Stimulated activated CD8-positive, alpha-beta memory T cell treated with anti-CD3 and anti-CD28 coated beads, Interleukin-15, amount 100 ng/mL, for 24 hours (primary cell): Measurements from ENCODE around the gene DESI1.
"Not testable (repeated sequence)": the region's sequence is repeated elsewhere in the genome, so short reads cannot be mapped to it uniquely, and the experiment has no call there.

Experiments
- DNase-seq: peaks from one replicate; pipeline ENCODE4 v3.0.0-alpha.2; 2020; ENCODE audit warnings: low read depth

DESI1 gene

DNA sequence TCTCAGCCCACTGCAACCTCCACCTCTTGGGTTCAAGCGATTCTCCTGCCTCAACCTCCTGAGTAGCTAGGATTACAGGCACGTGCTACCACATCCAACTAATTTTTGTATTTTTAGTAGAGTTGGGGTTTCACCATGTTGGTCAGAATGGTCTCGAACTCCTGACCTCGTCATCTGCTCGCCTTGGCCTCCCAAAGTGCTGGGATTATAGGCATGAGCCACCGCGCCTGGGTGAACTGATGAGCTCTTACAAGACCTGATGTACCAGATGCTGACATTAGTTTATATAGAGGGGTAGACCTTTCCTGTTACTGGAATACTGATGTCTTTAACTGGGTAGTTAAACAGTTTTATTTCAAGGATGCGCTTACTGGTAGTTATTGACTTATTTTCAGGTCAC, 13.8 kb upstream of the DESI1 start:
- DNase-seq: not testable (repeated sequence)

DNA sequence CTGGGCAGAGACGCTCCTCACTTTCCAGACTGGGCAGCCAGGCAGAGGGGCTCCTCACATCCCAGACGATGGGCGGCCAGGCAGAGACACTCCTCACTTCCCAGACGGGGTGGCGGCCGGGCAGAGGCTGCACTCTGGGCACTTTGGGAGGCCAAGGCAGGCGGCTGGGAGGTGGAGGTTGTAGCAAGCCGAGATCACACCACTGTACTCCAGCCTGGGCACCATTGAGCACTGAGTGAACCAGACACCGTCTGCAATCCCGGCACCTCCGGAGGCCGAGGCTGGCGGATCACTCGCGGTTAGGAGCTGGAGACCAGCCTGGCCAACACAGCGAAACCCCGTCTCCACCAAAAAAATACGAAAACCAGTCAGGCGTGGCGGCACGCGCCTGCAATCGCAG, 10.8 kb upstream of the DESI1 start:
- not testable (repeated sequence) for DNase-seq

GRCh38 chr22:41631115-41631514, 10.3 kb upstream of the DESI1 start:
- DNase-seq: not testable (repeated sequence)

DNA sequence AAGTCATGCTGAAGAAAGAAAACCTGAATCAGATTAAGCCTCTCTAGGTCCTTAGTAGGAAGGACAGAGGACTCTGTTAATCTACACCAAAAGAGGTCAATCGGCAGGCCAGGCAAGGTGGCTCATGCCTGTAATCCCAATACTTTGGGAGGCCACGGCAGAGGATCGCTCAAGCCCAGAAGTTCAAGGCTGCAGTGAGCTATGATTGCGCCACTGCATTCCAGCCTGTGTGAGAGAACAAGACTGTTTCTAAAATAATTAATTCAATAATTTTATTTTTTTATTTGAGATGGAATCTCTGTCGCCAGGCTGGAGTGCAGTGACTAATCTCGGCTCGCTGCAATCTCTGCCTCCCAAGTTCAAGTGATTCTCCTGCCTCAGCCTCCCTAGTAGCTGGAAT, 4.7 kb upstream of the DESI1 start:
- no peak for DNase-seq

GRCh38 chr22:41621911-41622179, 1.0 kb upstream of the DESI1 start:
- DNase-seq: no peak

- DNase-seq: peak; percentile 99
Observed at GRCh38 chr22:41621099-41621910, 462 bp upstream of the DESI1 start, which contains the start of gene XRCC6. Gene XRCC6 (plus strand): TSS chr22:41621295. CDS start chr22:41622005, 710 bp downstream.

DNA sequence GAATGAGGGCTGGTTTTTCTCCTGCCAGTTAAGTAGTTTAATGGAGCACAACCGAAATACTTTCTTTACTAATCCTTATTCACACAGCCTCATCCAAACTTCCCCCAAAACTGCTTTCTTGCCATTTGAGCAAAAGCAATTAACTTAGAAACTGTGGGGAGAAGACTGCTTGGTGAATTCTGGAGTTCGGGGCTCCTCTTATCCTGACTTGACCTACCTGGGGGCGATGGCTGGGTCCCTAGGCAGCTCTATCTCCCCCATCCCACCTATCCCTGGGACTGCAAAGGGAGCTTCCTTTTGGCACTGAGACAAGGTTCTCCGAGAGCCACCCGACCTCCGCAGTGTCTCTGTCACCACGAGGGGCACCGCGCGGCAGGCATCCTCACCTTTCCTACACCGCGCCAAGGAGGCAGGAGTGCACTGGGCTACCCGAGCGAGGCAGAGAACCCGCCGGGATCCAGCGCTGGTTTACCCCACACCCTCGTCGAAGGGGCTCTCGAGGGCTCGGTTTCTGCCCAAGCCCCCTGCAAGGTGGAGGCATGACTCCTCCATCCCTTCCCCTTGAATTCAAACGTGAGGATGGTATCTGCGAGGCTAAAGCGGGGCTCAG, 759 bp downstream of the DESI1 start:
- DNase-seq: no peak

DNA sequence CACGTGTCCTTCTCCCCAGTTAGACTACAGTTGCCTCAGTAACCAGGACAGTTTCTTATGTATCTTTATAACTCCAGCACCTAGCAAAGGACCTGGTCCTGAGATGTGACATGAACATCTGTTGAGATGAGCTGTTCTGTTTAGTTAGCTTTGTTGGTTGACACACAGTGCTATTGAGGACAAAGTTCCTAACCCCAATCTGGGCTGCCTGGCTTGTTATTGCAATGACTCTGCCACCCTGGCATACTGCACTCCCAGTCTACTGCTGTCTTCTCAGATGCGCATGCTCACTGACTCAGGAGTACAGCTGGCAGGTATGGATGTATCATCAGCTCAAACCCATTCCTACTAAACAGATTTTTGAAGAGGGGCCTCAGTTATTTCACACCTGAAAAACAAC, 7.4 kb downstream of the DESI1 start:
- no peak for DNase-seq

DNA sequence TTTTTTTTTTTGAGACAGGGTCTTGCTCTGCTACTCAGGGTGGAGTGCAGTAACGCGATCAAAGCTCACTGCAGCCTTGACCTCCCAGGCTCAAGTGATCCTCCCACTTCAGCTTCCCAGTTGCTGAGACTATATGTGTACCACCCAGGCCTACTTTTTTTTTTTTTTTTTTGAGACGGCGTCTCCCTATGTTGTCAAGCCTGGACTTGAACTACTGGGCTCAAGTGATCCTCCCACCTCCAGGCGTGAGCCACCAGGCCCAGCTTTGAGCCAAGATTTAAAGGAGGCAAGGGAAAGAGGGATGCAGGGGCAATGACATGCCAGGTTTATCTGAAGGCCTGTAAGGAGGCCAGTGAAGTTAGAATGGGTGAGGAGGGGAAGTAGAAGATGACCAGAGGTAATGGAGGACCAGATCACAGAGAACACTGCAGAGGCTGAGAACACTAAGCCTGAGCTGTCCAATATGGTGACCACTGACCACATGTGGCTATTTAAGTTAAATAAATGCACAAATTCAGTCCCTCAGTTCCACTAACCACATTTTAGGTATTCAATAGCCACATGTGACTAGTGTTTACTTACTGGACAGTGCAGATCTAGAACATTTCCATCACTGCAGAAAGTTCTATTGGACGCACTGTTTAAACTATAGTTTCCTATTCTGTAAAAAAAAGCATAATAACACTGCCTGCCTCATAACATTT, 8.1 kb downstream of the DESI1 start:
- DNase-seq: no peak

GRCh38 chr22:41608386-41608785, 12.5 kb downstream of the DESI1 start:
- no peak for DNase-seq

- DNase-seq: no peak
Observed at GRCh38 chr22:41603873-41604332, 16.9 kb downstream of the DESI1 start.

- DNase-seq: no peak
Observed at GRCh38 chr22:41600976-41601375, 19.9 kb downstream of the DESI1 start.

GRCh38 chr22:41598891-41599635, 21.8 kb downstream of the DESI1 start:
- no peak for DNase-seq

DNA sequence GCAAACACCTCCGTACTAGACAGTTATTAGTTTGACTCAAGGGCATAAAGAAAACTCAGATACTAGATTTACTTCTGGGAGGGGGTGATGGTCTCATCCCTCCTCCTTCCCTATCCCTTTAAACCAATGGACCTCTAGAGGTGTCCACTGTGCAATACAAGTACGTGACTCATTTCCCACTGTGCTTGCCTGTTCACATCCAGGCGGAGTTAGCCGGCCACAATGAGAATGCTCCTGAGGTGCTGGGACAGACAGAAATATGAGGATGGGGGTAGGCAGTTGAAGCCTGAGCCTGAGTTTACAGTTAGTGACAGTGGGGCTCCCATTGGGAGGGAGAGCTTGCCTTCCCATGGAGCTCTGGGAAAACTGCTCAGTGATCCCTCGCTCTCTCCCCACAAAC, 22.8 kb downstream of the DESI1 start:
- no peak for DNase-seq

GRCh38 chr22:41597635-41597953, 23.2 kb downstream of the DESI1 start:
- no peak for DNase-seq

DNA sequence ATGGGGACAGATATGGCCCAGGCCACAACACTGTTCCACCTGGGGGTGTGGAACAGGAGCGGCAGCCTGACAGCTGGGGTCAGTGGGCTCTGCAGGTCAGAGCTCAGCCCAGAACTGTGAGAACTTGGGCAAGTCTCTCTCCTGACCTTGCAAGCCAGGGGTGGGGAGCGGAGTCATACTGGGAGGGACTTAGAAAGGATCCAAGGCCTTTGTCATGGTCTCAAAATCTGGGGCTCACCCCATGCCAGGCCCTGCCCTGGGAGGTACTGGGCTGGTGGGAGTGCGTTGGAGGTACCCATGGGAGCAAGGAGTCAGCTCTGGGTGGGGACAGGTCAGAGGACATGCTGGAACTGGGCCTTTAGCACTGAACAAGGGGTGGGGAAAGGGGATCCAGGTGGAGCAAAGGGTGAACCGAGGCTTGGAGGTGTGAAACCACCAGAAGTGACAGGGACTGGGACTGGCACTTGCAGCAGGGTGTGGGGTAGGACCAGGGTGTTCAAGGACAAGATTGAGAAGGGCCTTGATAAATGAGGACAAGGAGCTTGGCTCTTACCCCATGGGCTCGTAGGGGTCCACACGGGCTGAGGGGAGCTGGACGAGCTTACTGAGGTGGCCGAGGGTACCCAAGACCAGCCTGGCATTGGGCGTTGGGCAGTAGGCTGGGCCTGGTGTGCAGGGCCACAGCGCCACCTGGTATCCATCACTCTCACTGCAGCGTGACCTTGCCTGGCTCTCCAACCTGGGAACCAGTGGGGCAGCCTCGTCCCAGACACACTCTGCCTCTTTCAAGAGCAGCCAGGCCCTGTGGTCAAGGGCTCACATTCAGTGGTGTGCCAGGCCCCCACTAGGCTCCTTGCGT, 23.8 kb downstream of the DESI1 start:
- DNase-seq: no peak

DNA sequence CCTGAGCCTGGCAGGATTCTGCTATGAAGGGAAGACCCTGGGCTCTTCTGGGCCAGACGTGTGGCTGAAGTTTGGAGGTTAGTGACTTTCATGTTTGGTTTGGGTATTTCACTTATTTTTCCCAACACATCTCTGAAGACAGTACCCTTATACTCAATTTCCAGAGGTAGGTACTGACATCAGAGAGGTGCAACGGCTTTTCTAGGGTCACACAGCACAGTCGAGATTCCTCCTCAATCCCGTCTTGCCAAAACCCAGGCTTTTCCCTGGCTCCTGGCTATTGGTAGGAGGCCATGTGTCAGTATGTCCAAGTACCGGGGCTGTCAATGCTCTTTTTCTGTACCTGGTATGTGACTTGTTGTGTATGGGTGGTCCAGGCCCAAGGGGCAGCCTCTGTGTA, 25.1 kb downstream of the DESI1 start:
- DNase-seq: no peak

- not testable (repeated sequence) for DNase-seq
Observed at GRCh38 chr22:41593336-41593960, 27.4 kb downstream of the DESI1 start.

- DNase-seq: peak; percentile 100
Observed at GRCh38 chr22:41589391-41590241, 31.2 kb downstream of the DESI1 start, which contains the start of gene PMM1. Gene PMM1 (minus strand): TSS chr22:41589840. CDS start chr22:41589805, 35 bp downstream.

GRCh38 chr22:41587347-41587723, 33.5 kb downstream of the DESI1 start:
- DNase-seq: no peak
